ENCODE data around the gene CAPN11. TPM values are rescaled to one million over a fixed set of nuclear protein-coding genes. Genes with fewer than 3 reads are reported as not detected.

CAPN11 gene
- total RNA-seq, 1 experiment from 2014 or later = 0.28 TPM

DNA sequence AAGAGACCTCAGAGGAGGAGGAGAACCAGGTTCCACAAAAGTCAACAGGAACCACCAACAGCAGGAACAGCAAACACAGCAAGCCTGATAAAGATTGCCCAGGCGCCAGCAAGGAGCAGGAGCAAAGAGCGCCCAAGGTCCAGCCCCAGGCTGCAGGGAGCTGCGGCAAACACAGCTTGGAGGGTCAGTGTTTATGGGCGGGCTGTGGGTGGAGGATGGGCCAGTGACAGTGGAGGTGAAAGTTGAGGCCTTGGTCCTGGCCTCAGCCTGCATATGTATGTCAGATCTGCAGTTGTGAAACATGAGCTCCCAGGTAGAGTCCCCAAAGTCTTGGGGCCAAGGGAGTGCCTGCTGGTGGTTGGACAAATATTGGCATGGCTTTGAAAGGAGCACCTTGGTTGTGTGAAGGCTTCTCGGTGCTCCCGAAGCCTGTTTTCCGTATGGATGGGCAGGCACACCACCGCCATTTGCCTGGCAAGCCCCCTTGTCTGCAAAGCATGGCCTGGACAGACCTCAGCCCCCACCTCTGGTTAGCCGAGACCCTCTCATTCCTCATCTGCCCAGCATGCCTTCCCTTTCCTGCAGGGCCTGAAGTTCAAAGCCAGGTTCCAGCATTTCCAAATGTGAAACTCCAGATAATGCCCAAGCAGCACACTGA, 2.0 kb upstream of the CAPN11 start:
- Histone ChIP-seq H3K27ac (ENCODE audit: insufficient read length, low read depth, low read length) (no peak overlapping the region), H3K18ac (ENCODE audit: insufficient read length, low read depth, low read length) (no peak overlapping the region), H3K4ac (ENCODE audit: low read depth, low read length) (no peak overlapping the region), H3K56ac (ENCODE audit: insufficient read length, low read depth, low read length) (no peak overlapping the region), H3K14ac (ENCODE audit: insufficient read depth, low read length) (no peak overlapping the region), H2BK5ac (ENCODE audit: insufficient read length, low read length) (no peak overlapping the region), H4K20me1 (ENCODE audit: control insufficient read depth, insufficient read depth, insufficient read length) (no peaks in the 10 kb centered on the region), H4K91ac (ENCODE audit: insufficient read length, low read depth, low read length) (no peak overlapping the region), H2BK20ac (ENCODE audit: low read depth, low read length, poor library complexity, severe bottlenecking) (no peak overlapping the region), H2BK15ac (ENCODE audit: low read depth, low read length) (no peak overlapping the region), H3K9me3 (ENCODE audit: control insufficient read depth, low read depth, low read length) (no peaks in the 10 kb centered on the region), H4K5ac (ENCODE audit: insufficient read length, low read depth, low read length) (no peak overlapping the region), H3K4me1 (ENCODE audit: insufficient read depth, low read length) (peaks cover 5% of the 10 kb centered on the region; the same call in 1 of the 2 replicates), H2AK5ac (ENCODE audit: insufficient read length, low read length) (no peak overlapping the region), H2BK120ac (ENCODE audit: low read depth, low read length, poor library complexity, severe bottlenecking) (no peak overlapping the region), H3K9ac (ENCODE audit: extremely low read depth, insufficient read length, low read length) (no peak overlapping the region), H3K4me2 (ENCODE audit: insufficient read depth, insufficient read length, low read length) (no peak overlapping the region), H3K27me3 (ENCODE audit: insufficient read depth, low read length) (no peaks in the 10 kb centered on the region), H2AFZ (ENCODE audit: low read length) (no peak overlapping the region), H3K79me2 (ENCODE audit: insufficient read depth, low read length) (no peaks in the 10 kb centered on the region), H3K23ac (ENCODE audit: insufficient read length, low read depth, low read length) (no peak overlapping the region), H2BK12ac (ENCODE audit: insufficient read length, low read depth, low read length) (no peak overlapping the region), H3T11ph (ENCODE audit: low read length) (no peak overlapping the region), H3K79me1 (ENCODE audit: insufficient read depth, low read depth, low read length, poor library complexity, severe bottlenecking) (no peaks in the 10 kb centered on the region), H4K8ac (replicated peaks; ENCODE audit: insufficient read length, low read depth, low read length) (no peak overlapping the region), H3K23me2 (ENCODE audit: insufficient read length, low read depth, low read length, poor library complexity, severe bottlenecking) (no peaks in the 10 kb centered on the region)
- TF ChIP-seq, protein P1, sequence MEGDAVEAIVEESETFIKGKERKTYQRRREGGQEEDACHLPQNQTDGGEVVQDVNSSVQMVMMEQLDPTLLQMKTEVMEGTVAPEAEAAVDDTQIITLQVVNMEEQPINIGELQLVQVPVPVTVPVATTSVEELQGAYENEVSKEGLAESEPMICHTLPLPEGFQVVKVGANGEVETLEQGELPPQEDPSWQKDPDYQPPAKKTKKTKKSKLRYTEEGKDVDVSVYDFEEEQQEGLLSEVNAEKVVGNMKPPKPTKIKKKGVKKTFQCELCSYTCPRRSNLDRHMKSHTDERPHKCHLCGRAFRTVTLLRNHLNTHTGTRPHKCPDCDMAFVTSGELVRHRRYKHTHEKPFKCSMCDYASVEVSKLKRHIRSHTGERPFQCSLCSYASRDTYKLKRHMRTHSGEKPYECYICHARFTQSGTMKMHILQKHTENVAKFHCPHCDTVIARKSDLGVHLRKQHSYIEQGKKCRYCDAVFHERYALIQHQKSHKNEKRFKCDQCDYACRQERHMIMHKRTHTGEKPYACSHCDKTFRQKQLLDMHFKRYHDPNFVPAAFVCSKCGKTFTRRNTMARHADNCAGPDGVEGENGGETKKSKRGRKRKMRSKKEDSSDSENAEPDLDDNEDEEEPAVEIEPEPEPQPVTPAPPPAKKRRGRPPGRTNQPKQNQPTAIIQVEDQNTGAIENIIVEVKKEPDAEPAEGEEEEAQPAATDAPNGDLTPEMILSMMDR (conservative IDR thresholded peaks at IDR 0.05) = no peak
- H3K27ac Mint-ChIP-seq = peak overlapping the region; percentile 32 to 81 (median 59); a peak in 5 of 7 replicates
- peaks cover 20 to 25% of the 10 kb centered on the region in 2 experiments for H3K4me1 Mint-ChIP-seq
- no peaks in the 10 kb centered on the region for H3K9me3 Mint-ChIP-seq
- H3K4me3 Mint-ChIP-seq = no peak overlapping the region
- peaks cover 6 to 12% (median 6%) of the 10 kb centered on the region in 3 experiments for H3K36me3 Mint-ChIP-seq (ENCODE audit: insufficient read depth in 1 of 3, low read depth in 3 of 3)
- DNase-seq = peak; percentile 71
- H3K27me3 Mint-ChIP-seq (ENCODE audit: low read depth) = peaks cover 2% of the 10 kb centered on the region; the same call in 1 of the 2 replicates
- no CpG with 5 or more reads among the region's 9 CpGs for WGBS (ENCODE audit: extremely low coverage, insufficient read length, low lambda C conversion rate)

Measured in H9 (cell line).